Upper lobe of left lung (tissue), 4 donors: ENCODE measurements around the gene COX10.

ENCODE experiments used
- EP300 ChIP-seq, 4 donors: sonication (generic); formaldehyde crosslinking; IDR thresholded peaks; one replicate each; pipeline ENCODE4 v1.5.1; 2017; ENCODE audit warnings: antibody characterized with exemption in 4 of 4, control low read depth in 2 of 4
- POLR2A ChIP-seq, 4 donors: fragments of 450-650 bp; IDR thresholded peaks; one replicate each; pipeline ENCODE4 v1.5.1; 2016 to 2017; ENCODE audit warnings: antibody characterized with exemption in 4 of 4, mild to moderate bottlenecking in 2 of 4
- POLR2AphosphoS5 ChIP-seq, 2 donors: sonication (generic); formaldehyde crosslinking; IDR thresholded peaks; one replicate each; pipeline ENCODE4 v1.5.1; 2017; ENCODE audit warnings: antibody characterized with exemption in 2 of 2
- TF ChIP-seq, protein P1 (sequence below), 6 experiments: fragments of 450-650 bp in 4 of 6; fragments of 200-600 bp in 2 of 6; sonication (generic) in 2 of 6; IDR thresholded peaks; one replicate each; pipeline ENCODE4 v1.5.1; 2016 to 2019; ENCODE audit warnings: antibody characterized with exemption in 6 of 6

DNA sequence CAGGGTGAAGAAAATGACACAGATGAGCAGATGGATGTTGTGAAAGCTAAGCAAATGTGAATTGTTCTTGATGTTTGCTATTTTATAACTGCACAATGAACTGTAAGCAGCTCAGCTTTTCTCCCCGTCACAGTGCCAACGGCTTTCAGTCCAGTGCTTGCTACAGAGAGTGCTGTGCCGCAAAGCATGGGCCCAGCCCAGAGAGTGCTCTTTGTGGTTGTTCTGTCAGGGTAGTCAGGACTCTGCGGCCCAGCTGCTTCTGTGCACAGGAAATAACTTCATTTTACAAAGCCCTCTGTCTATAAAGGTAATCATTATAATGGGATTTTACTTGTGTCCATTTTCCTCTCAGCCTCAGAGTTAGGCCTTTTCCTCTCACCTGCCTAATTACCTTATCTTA is 128.3 kb downstream of the COX10 start:
- no peak for TF ChIP-seq POLR2A (IDR thresholded peaks at IDR 0.05)
- no peak for TF ChIP-seq POLR2AphosphoS5 (IDR thresholded peaks at IDR 0.05)
- TF ChIP-seq EP300 (IDR thresholded peaks at IDR 0.05) = no peak
- TF ChIP-seq, protein P1, sequence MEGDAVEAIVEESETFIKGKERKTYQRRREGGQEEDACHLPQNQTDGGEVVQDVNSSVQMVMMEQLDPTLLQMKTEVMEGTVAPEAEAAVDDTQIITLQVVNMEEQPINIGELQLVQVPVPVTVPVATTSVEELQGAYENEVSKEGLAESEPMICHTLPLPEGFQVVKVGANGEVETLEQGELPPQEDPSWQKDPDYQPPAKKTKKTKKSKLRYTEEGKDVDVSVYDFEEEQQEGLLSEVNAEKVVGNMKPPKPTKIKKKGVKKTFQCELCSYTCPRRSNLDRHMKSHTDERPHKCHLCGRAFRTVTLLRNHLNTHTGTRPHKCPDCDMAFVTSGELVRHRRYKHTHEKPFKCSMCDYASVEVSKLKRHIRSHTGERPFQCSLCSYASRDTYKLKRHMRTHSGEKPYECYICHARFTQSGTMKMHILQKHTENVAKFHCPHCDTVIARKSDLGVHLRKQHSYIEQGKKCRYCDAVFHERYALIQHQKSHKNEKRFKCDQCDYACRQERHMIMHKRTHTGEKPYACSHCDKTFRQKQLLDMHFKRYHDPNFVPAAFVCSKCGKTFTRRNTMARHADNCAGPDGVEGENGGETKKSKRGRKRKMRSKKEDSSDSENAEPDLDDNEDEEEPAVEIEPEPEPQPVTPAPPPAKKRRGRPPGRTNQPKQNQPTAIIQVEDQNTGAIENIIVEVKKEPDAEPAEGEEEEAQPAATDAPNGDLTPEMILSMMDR (IDR thresholded peaks at IDR 0.05) = no peak
